ENCODE data around the gene ZNF536.

ZNF536 gene

DNA sequence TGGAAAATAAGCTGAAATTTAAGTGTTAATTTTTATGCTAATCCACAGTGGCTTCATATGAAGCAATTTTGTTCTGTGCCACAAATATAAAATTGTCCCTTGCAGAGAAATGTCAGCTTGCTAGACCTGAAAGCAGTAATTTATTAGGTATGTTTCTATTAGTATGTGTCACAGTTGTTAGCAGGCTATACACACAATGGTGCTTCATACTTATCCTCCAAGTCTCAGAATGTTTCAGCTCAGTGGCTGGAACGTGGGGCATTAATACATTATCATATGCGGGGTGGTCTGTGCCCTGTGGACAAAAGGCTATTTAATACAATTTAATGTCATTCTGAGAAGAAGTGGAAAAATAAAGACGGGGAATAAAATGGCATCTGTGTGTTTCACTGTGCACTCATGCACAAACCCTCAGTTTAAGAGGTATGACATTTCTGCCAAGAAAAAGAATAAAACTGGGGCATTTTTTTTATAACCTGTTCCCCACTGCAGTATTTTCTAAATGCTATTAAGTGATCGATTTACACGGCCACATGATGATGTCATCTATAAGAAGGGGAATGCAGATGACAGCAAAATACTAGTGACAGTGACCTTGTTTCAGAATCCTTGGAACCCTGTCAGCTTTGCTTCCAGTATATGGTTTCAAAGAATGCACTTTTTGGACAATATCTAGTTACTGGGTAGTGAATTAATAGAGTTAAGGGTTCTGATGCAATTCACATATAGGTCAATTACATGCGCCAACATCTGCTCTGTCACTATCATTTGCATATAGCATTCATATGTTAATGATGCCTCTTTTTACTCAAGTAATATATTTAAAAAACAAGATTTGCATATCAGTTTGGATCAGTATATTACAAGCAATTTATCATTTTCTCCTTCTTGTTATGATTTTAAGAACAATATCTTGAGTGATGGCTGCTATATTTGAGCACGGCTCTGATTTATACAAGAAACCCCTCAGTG, 21.2 kb upstream of the ZNF536 start:
- no peak overlapping the region for H3K27ac ChIP-seq (ENCODE audit: low read length, poor library complexity, severe bottlenecking)
- H3K9me3 ChIP-seq (ENCODE audit: control insufficient read depth, low read length) = no peaks in the 10 kb centered on the region
- no peak overlapping the region for H4K91ac ChIP-seq (ENCODE audit: low read length)
- H2BK15ac ChIP-seq (ENCODE audit: low read depth, poor library complexity, severe bottlenecking) = no peak overlapping the region
- no peaks in the 10 kb centered on the region for H3K4me1 ChIP-seq (ENCODE audit: control insufficient read depth, insufficient read depth, low read depth, low read length)
- H3K79me1 ChIP-seq (replicated peaks; ENCODE audit: low read length, poor library complexity, severe bottlenecking) = no peaks in the 10 kb centered on the region
- no peak overlapping the region for H3K23ac ChIP-seq (ENCODE audit: low read length in 2 of 2)
- H3K4me2 ChIP-seq (ENCODE audit: low read length, poor library complexity, severe bottlenecking) = no peak overlapping the region
- no peak overlapping the region for H3K14ac ChIP-seq (ENCODE audit: low read length in 2 of 2)
- H2AFZ ChIP-seq (ENCODE audit: low read depth, low read length) = no peak overlapping the region
- WGBS = 62% methylated on average over 5 of the region's 7 CpGs
- H3K27me3 ChIP-seq (ENCODE audit: control insufficient read depth in 1 of 2, insufficient read depth in 1 of 2, low read length in 2 of 2) = no peaks in the 10 kb centered on the region
- H3K9ac ChIP-seq (ENCODE audit: low read length) = no peak overlapping the region
- no peak overlapping the region for H3K4ac ChIP-seq (ENCODE audit: low read depth in 1 of 2, low read length in 2 of 2)
- DNase-seq = no peak
- no peak overlapping the region for H4K8ac ChIP-seq (ENCODE audit: low read length)
- no peak overlapping the region for H3K18ac ChIP-seq (ENCODE audit: low read depth in 1 of 2, low read length in 2 of 2)
- no peak overlapping the region for H2BK120ac ChIP-seq (ENCODE audit: low read depth, low read length)
- H2BK5ac ChIP-seq (ENCODE audit: low read depth, low read length, poor library complexity, severe bottlenecking) = no peak overlapping the region
- no peak overlapping the region for H2BK12ac ChIP-seq (ENCODE audit: low read length in 2 of 2)
- no peak overlapping the region for H3K4me3 ChIP-seq (ENCODE audit: insufficient read depth in 1 of 2, low read depth in 1 of 2, low read length in 2 of 2)
- H2AK5ac ChIP-seq (ENCODE audit: low read length, severe bottlenecking) = no peak overlapping the region
- no peaks in the 10 kb centered on the region for H3K36me3 ChIP-seq (ENCODE audit: control insufficient read depth in 1 of 2, insufficient read depth in 2 of 2, low read depth in 1 of 2, low read length in 2 of 2)

DNA sequence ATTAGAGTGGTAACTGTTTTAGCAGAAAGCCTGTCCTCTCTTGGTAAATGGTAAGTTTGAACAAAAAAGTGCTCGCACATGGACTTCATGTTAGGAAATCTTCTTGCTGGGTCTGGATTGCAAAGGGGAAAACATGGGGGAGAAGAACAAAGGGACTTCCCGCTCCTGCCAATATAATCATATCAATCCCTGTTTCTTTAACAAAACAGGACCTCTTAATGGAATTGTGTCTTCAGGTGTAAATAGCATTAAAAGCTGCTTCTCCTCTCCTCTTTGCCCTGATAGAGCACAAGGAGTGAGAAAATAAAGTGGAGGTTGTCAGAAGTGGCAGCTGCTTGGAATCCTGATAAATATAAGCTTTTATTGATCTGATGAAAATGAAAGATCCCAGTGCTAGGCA, 20.4 kb upstream of the ZNF536 start:
- H3K4ac ChIP-seq (ENCODE audit: low read depth in 1 of 2, low read length in 2 of 2) = no peak overlapping the region
- H2BK5ac ChIP-seq (ENCODE audit: low read depth, low read length, poor library complexity, severe bottlenecking) = no peak overlapping the region
- no peaks in the 10 kb centered on the region for H3K4me1 ChIP-seq (ENCODE audit: control insufficient read depth, insufficient read depth, low read depth, low read length)
- no peak overlapping the region for H4K91ac ChIP-seq (ENCODE audit: low read length)
- no peak overlapping the region for H3K18ac ChIP-seq (ENCODE audit: low read depth in 1 of 2, low read length in 2 of 2)
- H3K36me3 ChIP-seq (ENCODE audit: control insufficient read depth in 1 of 2, insufficient read depth in 2 of 2, low read depth in 1 of 2, low read length in 2 of 2) = no peaks in the 10 kb centered on the region
- no peak overlapping the region for H2AFZ ChIP-seq (ENCODE audit: low read depth, low read length)
- no peak overlapping the region for H2BK120ac ChIP-seq (ENCODE audit: low read depth, low read length)
- H3K23ac ChIP-seq (ENCODE audit: low read length in 2 of 2) = no peak overlapping the region
- H2BK12ac ChIP-seq (ENCODE audit: low read length in 2 of 2) = no peak overlapping the region
- no peak overlapping the region for H3K4me2 ChIP-seq (ENCODE audit: low read length, poor library complexity, severe bottlenecking)
- no peak overlapping the region for H3K14ac ChIP-seq (ENCODE audit: low read length in 2 of 2)
- no peak overlapping the region for H3K9ac ChIP-seq (ENCODE audit: low read length)
- H3K4me3 ChIP-seq (ENCODE audit: insufficient read depth in 1 of 2, low read depth in 1 of 2, low read length in 2 of 2) = no peak overlapping the region
- H3K27me3 ChIP-seq (ENCODE audit: control insufficient read depth in 1 of 2, insufficient read depth in 1 of 2, low read length in 2 of 2) = no peaks in the 10 kb centered on the region
- H2BK15ac ChIP-seq (ENCODE audit: low read depth, poor library complexity, severe bottlenecking) = no peak overlapping the region
- 57% methylated on average over 1 of the region's 2 CpGs for WGBS
- H4K8ac ChIP-seq (ENCODE audit: low read length) = no peak overlapping the region
- H3K27ac ChIP-seq (ENCODE audit: low read length, poor library complexity, severe bottlenecking) = no peak overlapping the region
- DNase-seq = no peak
- no peaks in the 10 kb centered on the region for H3K79me1 ChIP-seq (replicated peaks; ENCODE audit: low read length, poor library complexity, severe bottlenecking)
- no peaks in the 10 kb centered on the region for H3K9me3 ChIP-seq (ENCODE audit: control insufficient read depth, low read length)
- no peak overlapping the region for H2AK5ac ChIP-seq (ENCODE audit: low read length, severe bottlenecking)

DNA sequence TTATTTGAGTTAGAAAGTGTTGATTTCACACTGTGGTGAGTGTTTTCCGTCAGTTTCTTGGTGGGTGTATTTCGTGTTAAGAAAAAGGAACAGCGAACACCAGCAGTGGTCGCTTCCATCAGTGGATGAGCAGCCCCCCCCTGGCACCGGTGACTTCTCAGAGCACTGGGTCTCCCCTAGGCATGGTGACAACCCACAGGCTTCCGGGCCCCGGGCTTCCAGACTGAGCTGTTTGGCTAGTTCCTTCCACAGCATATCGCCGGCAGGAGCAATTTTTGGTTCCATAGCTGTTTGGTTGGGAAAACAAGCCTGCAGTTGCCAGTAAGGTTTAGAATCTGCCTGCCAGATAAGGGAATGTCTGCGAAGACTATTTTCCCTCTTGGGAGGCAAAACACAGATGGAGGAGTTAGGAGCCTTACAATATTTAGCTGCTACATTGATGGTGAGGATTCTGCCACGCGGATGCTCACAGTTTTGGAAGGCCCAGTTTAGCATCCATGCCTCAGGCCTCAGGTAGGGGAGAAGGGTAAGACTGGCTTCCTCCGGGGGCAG, 18.7 kb upstream of the ZNF536 start:
- H4K91ac ChIP-seq (ENCODE audit: low read length) = no peak overlapping the region
- no peak overlapping the region for H2AK5ac ChIP-seq (ENCODE audit: low read length, severe bottlenecking)
- H2BK5ac ChIP-seq (ENCODE audit: low read depth, low read length, poor library complexity, severe bottlenecking) = no peak overlapping the region
- no peak overlapping the region for H3K4ac ChIP-seq (ENCODE audit: low read depth in 1 of 2, low read length in 2 of 2)
- H3K4me1 ChIP-seq (ENCODE audit: control insufficient read depth, insufficient read depth, low read depth, low read length) = no peaks in the 10 kb centered on the region
- H3K79me1 ChIP-seq (replicated peaks; ENCODE audit: low read length, poor library complexity, severe bottlenecking) = no peaks in the 10 kb centered on the region
- no peak overlapping the region for H2AFZ ChIP-seq (ENCODE audit: low read depth, low read length)
- no peak for DNase-seq
- H3K36me3 ChIP-seq (ENCODE audit: control insufficient read depth in 1 of 2, insufficient read depth in 2 of 2, low read depth in 1 of 2, low read length in 2 of 2) = no peaks in the 10 kb centered on the region
- no peak overlapping the region for H4K8ac ChIP-seq (ENCODE audit: low read length)
- H3K9ac ChIP-seq (ENCODE audit: low read length) = no peak overlapping the region
- no peak overlapping the region for H2BK120ac ChIP-seq (ENCODE audit: low read depth, low read length)
- no peak overlapping the region for H2BK15ac ChIP-seq (ENCODE audit: low read depth, poor library complexity, severe bottlenecking)
- no peak overlapping the region for H3K23ac ChIP-seq (ENCODE audit: low read length in 2 of 2)
- no peaks in the 10 kb centered on the region for H3K27me3 ChIP-seq (ENCODE audit: control insufficient read depth in 1 of 2, insufficient read depth in 1 of 2, low read length in 2 of 2)
- H3K18ac ChIP-seq (ENCODE audit: low read depth in 1 of 2, low read length in 2 of 2) = no peak overlapping the region
- H3K9me3 ChIP-seq (ENCODE audit: control insufficient read depth, low read length) = no peaks in the 10 kb centered on the region
- H3K4me3 ChIP-seq (ENCODE audit: insufficient read depth in 1 of 2, low read depth in 1 of 2, low read length in 2 of 2) = no peak overlapping the region
- H3K4me2 ChIP-seq (ENCODE audit: low read length, poor library complexity, severe bottlenecking) = no peak overlapping the region
- no peak overlapping the region for H3K27ac ChIP-seq (ENCODE audit: low read length, poor library complexity, severe bottlenecking)
- 87% methylated on average over 13 of the region's 13 CpGs for WGBS
- H3K14ac ChIP-seq (ENCODE audit: low read length in 2 of 2) = no peak overlapping the region
- H2BK12ac ChIP-seq (ENCODE audit: low read length in 2 of 2) = no peak overlapping the region

- no peak overlapping the region for H3K14ac ChIP-seq (ENCODE audit: low read length in 2 of 2)
- H4K91ac ChIP-seq (ENCODE audit: low read length) = no peak overlapping the region
- H3K36me3 ChIP-seq (ENCODE audit: control insufficient read depth in 1 of 2, insufficient read depth in 2 of 2, low read depth in 1 of 2, low read length in 2 of 2) = no peaks in the 10 kb centered on the region
- no peak overlapping the region for H3K23ac ChIP-seq (ENCODE audit: low read length in 2 of 2)
- no peak overlapping the region for H4K8ac ChIP-seq (ENCODE audit: low read length)
- H2BK5ac ChIP-seq (ENCODE audit: low read depth, low read length, poor library complexity, severe bottlenecking) = no peak overlapping the region
- H3K18ac ChIP-seq (ENCODE audit: low read depth in 1 of 2, low read length in 2 of 2) = no peak overlapping the region
- H3K9ac ChIP-seq (ENCODE audit: low read length) = no peak overlapping the region
- H2AFZ ChIP-seq (ENCODE audit: low read depth, low read length) = no peak overlapping the region
- H2AK5ac ChIP-seq (ENCODE audit: low read length, severe bottlenecking) = no peak overlapping the region
- H3K4me1 ChIP-seq (ENCODE audit: control insufficient read depth, insufficient read depth, low read depth, low read length) = no peaks in the 10 kb centered on the region
- no peak overlapping the region for H3K4ac ChIP-seq (ENCODE audit: low read depth in 1 of 2, low read length in 2 of 2)
- no peaks in the 10 kb centered on the region for H3K9me3 ChIP-seq (ENCODE audit: control insufficient read depth, low read length)
- H3K27ac ChIP-seq (ENCODE audit: low read length, poor library complexity, severe bottlenecking) = no peak overlapping the region
- no peaks in the 10 kb centered on the region for H3K79me1 ChIP-seq (replicated peaks; ENCODE audit: low read length, poor library complexity, severe bottlenecking)
- 80% methylated on average over 5 of the region's 5 CpGs for WGBS
- H2BK12ac ChIP-seq (ENCODE audit: low read length in 2 of 2) = no peak overlapping the region
- no peak overlapping the region for H3K4me2 ChIP-seq (ENCODE audit: low read length, poor library complexity, severe bottlenecking)
- no peaks in the 10 kb centered on the region for H3K27me3 ChIP-seq (ENCODE audit: control insufficient read depth in 1 of 2, insufficient read depth in 1 of 2, low read length in 2 of 2)
- no peak overlapping the region for H2BK120ac ChIP-seq (ENCODE audit: low read depth, low read length)
- no peak for DNase-seq
- H3K4me3 ChIP-seq (ENCODE audit: insufficient read depth in 1 of 2, low read depth in 1 of 2, low read length in 2 of 2) = no peak overlapping the region
- H2BK15ac ChIP-seq (ENCODE audit: low read depth, poor library complexity, severe bottlenecking) = no peak overlapping the region
Observed at GRCh38 chr19:30355586-30355985, 16.6 kb upstream of the ZNF536 start.

All from mesenchymal stem cell (in vitro differentiated cells and primary cell).